Neural cell (in vitro differentiated cells): ENCODE results near the gene BRD3OS. TPM values are rescaled to one million over a fixed set of nuclear protein-coding genes. Genes with fewer than 3 reads are reported as not detected.

Experiments used
- H2AFZ ChIP-seq: fragments of 200-600, 300-800 bp; sonication (generic), shearing (Covaris generic); 2 replicates; pipeline ENCODE4 v1.6.0; 2014; ENCODE audit warnings: low read depth, mild to moderate bottlenecking, antibody characterized with exemption, low read length, moderate library complexity
- H3F3A ChIP-seq: fragments of 200-600 bp; shearing (Covaris generic); 2 replicates; pipeline ENCODE4 v1.6.1; 2016; ENCODE audit warnings: mild to moderate bottlenecking, moderate library complexity, mixed read lengths, antibody characterized with exemption, low read length; ENCODE audit not compliant: insufficient read depth, poor library complexity, severe bottlenecking
- H3K27ac ChIP-seq: fragments of 200-600, 300-800 bp; sonication (generic), shearing (Covaris generic); 2 replicates; pipeline ENCODE4 v1.5.1; 2014; ENCODE audit warnings: mild to moderate bottlenecking, low read length, moderate library complexity
- H3K27me3 ChIP-seq: fragments of 300-800, 200-600 bp; sonication (generic), shearing (Covaris generic); 2 replicates; pipeline ENCODE4 v1.6.0; 2014; ENCODE audit warnings: mild to moderate bottlenecking, low read depth, low read length, moderate library complexity; ENCODE audit not compliant: insufficient read depth
- H3K36me3 ChIP-seq: fragments of 300-800, 200-600 bp; sonication (generic), shearing (Covaris generic); 2 replicates; pipeline ENCODE4 v1.5.1; 2014; ENCODE audit warnings: mild to moderate bottlenecking, antibody characterized with exemption, low read length, moderate library complexity; ENCODE audit not compliant: insufficient read depth
- H3K4me2 ChIP-seq: fragments of 300-800, 200-600 bp; sonication (generic), shearing (Covaris generic); 2 replicates; pipeline ENCODE4 v1.6.0; 2014; ENCODE audit warnings: mild to moderate bottlenecking, low read length
- H3K4me3 ChIP-seq: fragments of 300-800, 200-600 bp; sonication (generic), shearing (Covaris generic); 2 replicates; pipeline ENCODE4 v1.5.1; 2014; ENCODE audit warnings: mild to moderate bottlenecking, low read length, moderate library complexity
- H3K79me2 ChIP-seq: fragments of 200-600 bp; shearing (Covaris generic); replicated peaks from 2 replicates; pipeline ENCODE4 v1.6.0; 2014; ENCODE audit warnings: mild to moderate bottlenecking, low read length, moderate library complexity; ENCODE audit not compliant: insufficient read depth
- H3K9ac ChIP-seq: fragments of 300-800, 200-600 bp; sonication (generic), shearing (Covaris generic); 2 replicates; pipeline ENCODE4 v1.6.1; 2016; ENCODE audit warnings: mild to moderate bottlenecking, low read length, mixed read lengths
- H3K9me2 ChIP-seq: fragments of 200-600 bp; shearing (Covaris generic); 2 replicates; pipeline ENCODE4 v1.6.1; 2016; ENCODE audit warnings: mild to moderate bottlenecking, low read length, mixed read lengths; ENCODE audit not compliant: insufficient read depth
- H3K9me3 ChIP-seq: fragments of 200-600, 300-800 bp; sonication (generic), shearing (Covaris generic); 2 replicates; pipeline ENCODE4 v1.6.1; 2016; ENCODE audit warnings: mild to moderate bottlenecking, mixed run types, low read length, moderate library complexity, mixed read lengths
- H4K20me1 ChIP-seq: fragments of 200-600 bp; shearing (Covaris generic); 2 replicates; pipeline ENCODE4 v1.6.1; 2016; ENCODE audit warnings: mild to moderate bottlenecking, mixed run types; ENCODE audit not compliant: insufficient read depth
- EP300 ChIP-seq: fragments of 450-650 bp; conservative IDR thresholded peaks from 2 replicates; pipeline ENCODE4 v1.6.1; 2014; ENCODE audit warnings: antibody characterized with exemption, mild to moderate bottlenecking, moderate library complexity; ENCODE audit not compliant: poor library complexity, severe bottlenecking
- EZH2 ChIP-seq: fragments of 200-600, 300-800 bp; shearing (Covaris generic), sonication (generic); IDR thresholded peaks from 2 replicates; pipeline ENCODE4 v1.6.1; 2014; ENCODE audit warnings: antibody characterized with exemption, low read length, borderline replicate concordance, mild to moderate bottlenecking; ENCODE audit not compliant: insufficient read depth, poor library complexity, severe bottlenecking
- MXI1 ChIP-seq: fragments of 450-650 bp; conservative IDR thresholded peaks from 2 replicates; pipeline ENCODE4 v1.6.1; 2014; ENCODE audit warnings: antibody characterized with exemption, mild to moderate bottlenecking; ENCODE audit not compliant: poor library complexity, severe bottlenecking
- POLR2AphosphoS5 ChIP-seq: IDR thresholded peaks from 2 replicates; pipeline ENCODE4 v1.6.1; 2012
- RAD21 ChIP-seq: fragments of 450-650 bp; conservative IDR thresholded peaks from 2 replicates; pipeline ENCODE4 v1.6.1; 2014; ENCODE audit warnings: antibody characterized with exemption, mild to moderate bottlenecking, moderate library complexity
- SMC3 ChIP-seq: fragments of 450-650 bp; conservative IDR thresholded peaks from 2 replicates; pipeline ENCODE4 v1.6.1; 2014; ENCODE audit warnings: antibody characterized with exemption, mild to moderate bottlenecking, moderate library complexity; ENCODE audit not compliant: poor library complexity
- TAF1 ChIP-seq: IDR thresholded peaks from 2 replicates; pipeline ENCODE4 v1.6.1; 2012; ENCODE audit warnings: low read depth
- polyA plus RNA-seq: library from polyadenylated mRNA; depleted of rRNA; stranded (reverse); fragments of >200 nt; gene quantifications from 2 replicates; pipeline ENCODE4 v1.2.3, GENCODE V29; 2014
- TF ChIP-seq, protein P1 (sequence below): fragments of 450-650 bp; IDR thresholded peaks from 2 replicates; pipeline ENCODE4 v1.5.1; 2014; ENCODE audit warnings: antibody characterized with exemption, mild to moderate bottlenecking, moderate library complexity; ENCODE audit not compliant: poor library complexity, severe bottlenecking
- TF ChIP-seq, protein P2 (sequence below): IDR thresholded peaks from 2 replicates; pipeline ENCODE4 v1.6.1; 2012; ENCODE audit warnings: borderline replicate concordance

Gene BRD3OS
- polyA plus RNA-seq, 1 donor from 2014 or later: 49.5 TPM

DNA sequence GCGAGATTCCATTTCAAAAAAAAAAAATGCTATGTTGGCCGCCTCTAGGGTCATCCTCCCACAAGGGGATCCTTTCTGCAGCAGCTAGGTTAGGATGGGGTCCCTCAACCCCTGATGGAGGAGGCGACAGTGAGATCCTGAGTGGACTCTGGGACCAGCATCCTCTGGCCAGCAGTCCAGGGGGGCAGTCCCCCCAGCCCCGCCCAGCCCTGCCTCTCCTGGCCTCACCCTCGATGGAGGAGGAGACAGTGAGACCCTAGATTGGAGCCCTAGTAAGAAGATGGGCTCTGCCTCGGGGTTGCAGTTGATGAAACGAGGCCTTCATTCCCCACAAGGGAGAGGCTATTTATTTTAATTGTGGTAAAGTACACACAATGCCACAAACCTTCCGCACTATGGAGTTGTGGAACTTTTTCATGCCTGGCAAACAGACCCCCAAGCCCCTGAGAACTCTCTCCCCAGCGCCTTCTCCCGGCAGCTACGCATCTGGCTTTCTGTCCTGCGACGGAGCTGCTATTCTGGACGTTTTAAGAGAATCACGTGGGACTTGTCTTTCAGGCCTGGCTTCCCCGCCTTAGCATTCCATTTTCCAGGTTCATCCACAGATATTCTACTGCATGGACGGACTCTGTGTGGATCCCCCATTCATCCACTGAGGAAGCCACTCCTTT lies 49.0 kb upstream of the BRD3OS start:
- Histone ChIP-seq H3K27ac (no peak overlapping the region), H3K4me3 (no peak overlapping the region), H4K20me1 (no peaks in the 10 kb centered on the region), H2AFZ (no peak overlapping the region), H3K4me2 (no peak overlapping the region), H3K9me2 (no peaks in the 10 kb centered on the region), H3K36me3 (no peaks in the 10 kb centered on the region), H3K79me2 (peaks cover 37% of the 10 kb centered on the region), H3K27me3 (no peaks in the 10 kb centered on the region), H3K9ac (no peak overlapping the region), H3K9me3 (no peaks in the 10 kb centered on the region), H3F3A (no peaks in the 10 kb centered on the region)
- no peak for TF ChIP-seq SMC3
- no peak for TF ChIP-seq RAD21
- TF ChIP-seq EP300: no peak
- TF ChIP-seq, protein P1, sequence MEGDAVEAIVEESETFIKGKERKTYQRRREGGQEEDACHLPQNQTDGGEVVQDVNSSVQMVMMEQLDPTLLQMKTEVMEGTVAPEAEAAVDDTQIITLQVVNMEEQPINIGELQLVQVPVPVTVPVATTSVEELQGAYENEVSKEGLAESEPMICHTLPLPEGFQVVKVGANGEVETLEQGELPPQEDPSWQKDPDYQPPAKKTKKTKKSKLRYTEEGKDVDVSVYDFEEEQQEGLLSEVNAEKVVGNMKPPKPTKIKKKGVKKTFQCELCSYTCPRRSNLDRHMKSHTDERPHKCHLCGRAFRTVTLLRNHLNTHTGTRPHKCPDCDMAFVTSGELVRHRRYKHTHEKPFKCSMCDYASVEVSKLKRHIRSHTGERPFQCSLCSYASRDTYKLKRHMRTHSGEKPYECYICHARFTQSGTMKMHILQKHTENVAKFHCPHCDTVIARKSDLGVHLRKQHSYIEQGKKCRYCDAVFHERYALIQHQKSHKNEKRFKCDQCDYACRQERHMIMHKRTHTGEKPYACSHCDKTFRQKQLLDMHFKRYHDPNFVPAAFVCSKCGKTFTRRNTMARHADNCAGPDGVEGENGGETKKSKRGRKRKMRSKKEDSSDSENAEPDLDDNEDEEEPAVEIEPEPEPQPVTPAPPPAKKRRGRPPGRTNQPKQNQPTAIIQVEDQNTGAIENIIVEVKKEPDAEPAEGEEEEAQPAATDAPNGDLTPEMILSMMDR: no peak
- TF ChIP-seq MXI1: no peak
- TF ChIP-seq, protein P2, sequence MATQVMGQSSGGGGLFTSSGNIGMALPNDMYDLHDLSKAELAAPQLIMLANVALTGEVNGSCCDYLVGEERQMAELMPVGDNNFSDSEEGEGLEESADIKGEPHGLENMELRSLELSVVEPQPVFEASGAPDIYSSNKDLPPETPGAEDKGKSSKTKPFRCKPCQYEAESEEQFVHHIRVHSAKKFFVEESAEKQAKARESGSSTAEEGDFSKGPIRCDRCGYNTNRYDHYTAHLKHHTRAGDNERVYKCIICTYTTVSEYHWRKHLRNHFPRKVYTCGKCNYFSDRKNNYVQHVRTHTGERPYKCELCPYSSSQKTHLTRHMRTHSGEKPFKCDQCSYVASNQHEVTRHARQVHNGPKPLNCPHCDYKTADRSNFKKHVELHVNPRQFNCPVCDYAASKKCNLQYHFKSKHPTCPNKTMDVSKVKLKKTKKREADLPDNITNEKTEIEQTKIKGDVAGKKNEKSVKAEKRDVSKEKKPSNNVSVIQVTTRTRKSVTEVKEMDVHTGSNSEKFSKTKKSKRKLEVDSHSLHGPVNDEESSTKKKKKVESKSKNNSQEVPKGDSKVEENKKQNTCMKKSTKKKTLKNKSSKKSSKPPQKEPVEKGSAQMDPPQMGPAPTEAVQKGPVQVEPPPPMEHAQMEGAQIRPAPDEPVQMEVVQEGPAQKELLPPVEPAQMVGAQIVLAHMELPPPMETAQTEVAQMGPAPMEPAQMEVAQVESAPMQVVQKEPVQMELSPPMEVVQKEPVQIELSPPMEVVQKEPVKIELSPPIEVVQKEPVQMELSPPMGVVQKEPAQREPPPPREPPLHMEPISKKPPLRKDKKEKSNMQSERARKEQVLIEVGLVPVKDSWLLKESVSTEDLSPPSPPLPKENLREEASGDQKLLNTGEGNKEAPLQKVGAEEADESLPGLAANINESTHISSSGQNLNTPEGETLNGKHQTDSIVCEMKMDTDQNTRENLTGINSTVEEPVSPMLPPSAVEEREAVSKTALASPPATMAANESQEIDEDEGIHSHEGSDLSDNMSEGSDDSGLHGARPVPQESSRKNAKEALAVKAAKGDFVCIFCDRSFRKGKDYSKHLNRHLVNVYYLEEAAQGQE: no peak
- TF ChIP-seq EZH2: no peak

DNA sequence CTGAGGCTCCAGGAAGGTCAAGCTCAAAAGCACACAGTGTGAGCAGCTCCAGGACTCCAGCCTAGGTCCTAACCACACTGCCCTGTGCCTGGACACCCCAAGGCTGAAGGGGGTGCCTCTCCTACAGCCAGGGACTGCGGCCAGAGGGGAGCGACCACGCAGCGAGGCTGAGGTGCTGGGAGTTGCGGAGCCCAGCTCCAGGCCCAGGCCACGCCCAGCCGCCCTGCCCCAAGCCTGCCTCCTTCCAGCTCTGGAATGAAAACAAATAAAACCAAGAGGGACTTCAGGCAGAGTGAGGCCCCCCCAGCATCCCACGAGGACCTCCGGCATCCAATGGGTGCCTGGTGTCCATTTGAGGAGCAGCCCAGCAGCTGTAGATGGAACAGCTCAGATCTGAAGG lies 48.4 kb upstream of the BRD3OS start:
- no peak for TF ChIP-seq POLR2AphosphoS5
- TF ChIP-seq, protein P1: no peak
- no peak for TF ChIP-seq TAF1
- TF ChIP-seq SMC3: no peak
- TF ChIP-seq EP300: no peak
- no peak for TF ChIP-seq RAD21
- no peak for TF ChIP-seq MXI1
- TF ChIP-seq EZH2: no peak
- TF ChIP-seq, protein P2: no peak
- no peak overlapping the region for H3K4me2 ChIP-seq
- no peaks in the 10 kb centered on the region for H3K9me3 ChIP-seq
- H3K9me2 ChIP-seq: no peaks in the 10 kb centered on the region
- H3K79me2 ChIP-seq: peaks cover 33% of the 10 kb centered on the region
- H3K9ac ChIP-seq: no peak overlapping the region
- no peaks in the 10 kb centered on the region for H4K20me1 ChIP-seq
- H2AFZ ChIP-seq: no peak overlapping the region
- no peaks in the 10 kb centered on the region for H3K27me3 ChIP-seq
- no peak overlapping the region for H3K27ac ChIP-seq
- H3F3A ChIP-seq: no peaks in the 10 kb centered on the region
- no peak overlapping the region for H3K4me3 ChIP-seq
- H3K36me3 ChIP-seq: no peaks in the 10 kb centered on the region
